Activated CD4-positive, alpha-beta T cell treated with anti-CD3 and anti-CD28 coated beads, Interleukin-2, amount 50 U/mL, for 1 hour (primary cell): ENCODE data around the gene FMN2.

ENCODE experiments used
- DNase-seq: peaks from one replicate; pipeline ENCODE4 v3.0.0-alpha.2; 2020

Gene FMN2

GRCh38 chr1:240457203-240457602 is 365.5 kb downstream of the FMN2 start:
- no peak for DNase-seq

DNA sequence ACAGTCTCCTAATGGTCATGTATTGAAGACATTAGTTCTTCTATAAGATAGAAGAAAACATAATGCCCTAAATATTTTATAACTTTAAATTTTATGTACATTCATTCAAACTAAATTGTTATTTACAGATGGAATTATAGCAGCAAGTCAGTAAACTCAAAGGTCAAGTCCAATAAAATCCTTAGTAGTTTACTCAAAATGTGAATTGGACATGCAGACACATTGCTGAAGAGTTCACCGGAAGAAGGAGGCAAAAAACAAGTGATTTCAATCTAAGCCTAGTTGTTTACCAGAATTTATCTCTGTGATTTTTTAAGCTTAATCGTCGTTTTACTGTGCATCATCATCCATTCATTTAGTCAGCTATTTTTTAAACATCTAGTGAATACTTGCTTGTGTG is 370.6 kb downstream of the FMN2 start:
- no peak for DNase-seq

DNA sequence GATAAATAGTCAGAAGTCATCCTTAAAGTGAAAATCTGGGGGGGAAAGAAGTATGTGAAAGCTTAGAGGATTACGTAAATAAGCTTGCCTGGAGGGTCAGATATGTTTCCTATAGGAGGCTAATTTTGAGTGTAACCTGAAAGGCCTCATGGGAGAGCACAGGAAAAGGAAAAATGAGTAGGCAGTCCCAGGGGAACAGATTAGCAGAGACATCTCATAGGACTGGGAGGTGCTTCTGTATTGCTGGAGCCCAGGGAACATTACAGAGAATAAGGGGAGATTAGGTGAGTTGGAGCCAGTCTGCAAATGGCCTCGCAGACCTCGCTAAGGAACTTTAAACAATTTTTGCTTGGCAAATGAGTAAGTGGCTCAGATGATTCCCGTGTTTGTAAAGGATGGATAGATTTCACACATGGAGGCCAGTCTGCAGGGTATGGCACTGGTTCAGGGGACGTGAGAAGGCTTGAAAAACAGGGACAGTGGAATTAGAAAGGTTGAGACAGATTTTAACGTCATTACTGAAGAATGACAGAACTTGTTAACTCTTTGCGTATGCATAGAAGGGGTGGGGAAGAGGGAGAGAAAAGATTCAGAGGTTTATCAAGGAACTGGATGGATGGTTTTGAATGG is 371.2 kb downstream of the FMN2 start:
- no peak for DNase-seq

- no peak for DNase-seq
Measured at GRCh38 chr1:240464099-240464498, 372.4 kb downstream of the FMN2 start.

- DNase-seq: no peak
Measured at GRCh38 chr1:240465531-240465940, 373.9 kb downstream of the FMN2 start.

DNA sequence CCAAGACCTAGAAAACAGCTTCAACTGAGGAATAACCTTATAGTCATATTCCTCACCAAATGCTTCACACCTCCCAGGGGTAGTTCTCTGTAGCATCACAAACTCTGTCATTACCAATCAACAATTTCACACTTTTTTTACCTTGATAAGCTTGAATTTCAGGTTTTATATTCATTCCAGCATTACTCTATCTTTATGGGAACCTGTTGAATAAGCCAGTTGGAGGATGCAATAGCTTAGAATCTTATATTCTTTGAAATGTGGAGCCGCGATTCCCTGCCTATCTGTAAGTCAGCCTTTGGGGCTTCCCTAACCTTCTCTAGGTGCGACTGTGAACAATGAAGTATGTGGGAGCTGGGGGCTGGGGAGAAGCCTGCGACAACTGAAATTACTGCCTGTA is 374.8 kb downstream of the FMN2 start:
- no peak for DNase-seq

DNA sequence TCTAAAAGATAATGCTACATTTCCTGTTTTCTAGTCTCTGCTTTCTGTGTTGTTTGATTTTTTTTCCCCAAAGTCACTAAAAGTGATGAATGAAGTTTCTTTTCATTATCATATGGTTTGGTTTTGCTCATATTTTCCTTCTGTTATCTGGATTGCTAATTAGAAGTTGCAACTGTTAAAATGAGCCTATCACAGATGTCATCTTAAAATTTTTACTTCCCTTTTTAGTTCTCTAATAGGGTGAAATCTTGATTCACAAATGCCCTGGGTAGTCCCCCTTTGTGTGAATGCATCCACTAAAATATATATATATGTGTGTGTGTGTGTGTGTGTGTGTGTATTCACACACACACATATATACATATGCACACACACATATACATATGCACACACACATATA is 376.2 kb downstream of the FMN2 start:
- DNase-seq: no peak

GRCh38 chr1:240468656-240469055 is 377.0 kb downstream of the FMN2 start:
- no peak for DNase-seq

- DNase-seq: no peak
Measured at GRCh38 chr1:240474133-240474614, 382.5 kb downstream of the FMN2 start.

DNA sequence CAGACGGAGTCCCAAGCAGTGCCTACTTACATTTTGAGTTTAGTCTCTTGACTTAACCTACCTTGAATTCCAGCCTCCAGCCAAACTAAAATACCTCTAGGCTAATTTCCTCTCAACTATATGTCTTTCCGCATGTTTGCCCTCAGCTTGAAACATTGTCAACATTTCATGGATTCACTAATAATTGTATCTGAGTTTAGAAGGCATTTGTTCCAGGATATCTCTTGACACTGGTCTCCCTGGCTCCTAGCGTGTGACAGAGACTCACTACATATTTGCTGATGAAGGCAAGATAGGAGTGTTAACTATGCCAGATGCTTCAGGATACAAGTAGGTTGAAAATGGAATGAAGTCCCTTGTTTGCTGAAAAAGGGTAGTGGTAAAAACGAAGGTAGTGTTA is 384.1 kb downstream of the FMN2 start:
- DNase-seq: no peak

DNA sequence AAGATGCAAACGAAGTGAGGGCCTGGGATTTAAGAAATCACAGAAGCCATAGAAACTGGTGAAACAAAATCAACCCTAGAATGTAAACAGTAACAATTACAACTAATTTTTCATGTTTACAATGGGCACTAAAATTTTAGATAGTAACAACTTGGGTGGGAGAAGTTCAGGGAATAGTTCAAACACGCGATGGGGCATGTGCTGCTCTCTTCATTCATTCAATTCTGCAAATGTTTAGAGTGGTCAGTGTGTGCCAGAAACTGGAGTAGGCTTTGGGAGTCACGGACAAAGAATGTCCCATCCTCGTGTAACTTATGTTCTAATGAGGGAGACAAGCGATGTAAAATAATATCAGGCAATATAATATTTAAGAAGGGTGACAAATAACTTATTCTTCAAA is 386.9 kb downstream of the FMN2 start:
- DNase-seq: no peak

- no peak for DNase-seq
Measured at GRCh38 chr1:240484804-240485443, 393.2 kb downstream of the FMN2 start.

GRCh38 chr1:240486611-240487010 is 394.9 kb downstream of the FMN2 start:
- no peak for DNase-seq

- no peak for DNase-seq
Measured at GRCh38 chr1:240487493-240487892, 395.8 kb downstream of the FMN2 start.

GRCh38 chr1:240491156-240491555 is 399.5 kb downstream of the FMN2 start:
- no peak for DNase-seq

- DNase-seq: no peak
Measured at GRCh38 chr1:240491796-240492195, 400.1 kb downstream of the FMN2 start.

DNA sequence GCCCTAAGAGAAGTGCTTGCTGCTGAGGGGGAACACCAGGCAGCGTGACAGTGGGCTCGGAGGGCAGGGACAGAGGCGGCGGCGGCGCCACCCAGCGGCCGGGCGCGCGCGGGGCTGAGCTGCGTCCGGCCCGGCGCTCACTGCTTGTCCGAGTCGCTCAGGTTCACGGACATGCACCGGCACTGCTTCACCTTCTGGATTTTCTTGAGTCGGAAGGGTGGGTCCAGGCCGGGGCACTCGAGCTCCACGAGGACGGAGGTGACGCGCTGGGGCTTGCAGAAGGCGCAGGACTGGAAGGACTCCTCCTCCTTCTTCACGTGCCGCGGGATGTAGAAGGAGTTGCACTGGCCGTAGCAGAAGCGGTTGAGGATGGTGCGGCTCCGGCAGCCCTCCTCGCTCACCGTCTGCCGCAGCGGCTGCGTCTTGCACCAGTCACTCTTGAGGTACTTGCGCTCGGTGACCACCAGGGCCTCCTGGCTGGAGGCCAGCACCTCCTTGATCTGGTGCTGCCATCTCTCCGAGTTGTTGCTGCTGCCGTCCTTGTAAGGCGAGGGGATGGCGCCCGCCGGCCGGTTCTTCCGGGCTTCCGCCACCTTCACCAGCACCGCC is 401.3 kb downstream of the FMN2 start:
- DNase-seq: peak; percentile 1

DNA sequence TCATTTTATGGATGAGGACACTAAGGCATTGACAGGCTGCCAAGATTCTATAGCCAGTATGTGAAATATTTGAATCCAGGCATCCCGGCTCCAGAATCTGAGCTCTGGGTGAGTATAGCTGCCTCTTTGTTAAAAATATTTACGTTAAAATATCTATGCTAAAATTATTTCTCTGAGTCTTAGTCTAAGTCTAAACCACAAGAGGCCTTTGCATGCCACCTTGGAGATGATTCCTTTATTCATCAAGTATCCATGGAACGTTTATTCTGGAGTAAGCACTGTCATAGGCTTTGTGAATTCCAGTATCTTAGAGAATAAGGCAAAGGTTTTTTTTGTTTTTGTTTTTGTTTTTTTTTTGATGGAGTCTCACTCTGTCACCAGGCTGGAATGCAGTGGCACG is 403.9 kb downstream of the FMN2 start:
- DNase-seq: no peak

DNA sequence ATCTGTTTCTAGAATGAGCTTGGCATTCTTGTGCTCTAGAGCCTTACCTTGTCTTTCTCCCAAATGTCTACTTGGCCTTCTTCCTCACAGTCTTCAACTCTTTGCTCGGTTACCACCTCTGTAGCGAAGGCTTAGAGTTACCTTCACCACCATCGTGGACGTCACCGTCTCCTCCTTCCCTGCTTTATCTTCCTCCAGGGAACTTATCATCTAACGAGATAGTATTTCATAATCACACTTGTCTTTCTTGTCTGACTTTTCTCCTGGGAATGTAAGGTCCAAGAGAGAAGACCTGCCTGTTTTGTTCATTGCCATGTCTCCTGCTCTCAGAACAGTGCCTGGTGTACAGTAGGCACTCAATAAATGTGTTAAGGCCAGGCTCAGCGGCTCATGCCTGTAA is 404.7 kb downstream of the FMN2 start:
- DNase-seq: no peak

- no peak for DNase-seq
Measured at GRCh38 chr1:240496941-240497340, 405.3 kb downstream of the FMN2 start.

DNA sequence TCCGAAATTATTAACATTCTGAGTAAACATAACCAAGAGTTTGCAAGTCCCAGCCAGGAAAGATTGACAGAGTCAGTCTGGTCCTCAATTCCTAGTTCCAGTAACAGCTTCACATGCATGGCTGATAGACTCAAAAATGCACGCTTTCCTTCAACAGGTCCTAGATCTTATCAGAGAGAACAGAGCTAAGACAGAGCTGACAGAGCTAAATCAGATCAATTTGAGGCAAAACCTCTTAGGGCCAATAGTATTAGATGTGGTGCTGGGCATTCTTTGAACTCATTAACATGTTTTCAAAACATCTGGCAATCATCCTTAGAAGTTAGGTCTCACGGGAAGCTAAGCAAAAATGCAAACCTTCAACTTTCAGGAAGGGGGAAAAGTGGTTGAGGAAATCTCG is 406.2 kb downstream of the FMN2 start:
- no peak for DNase-seq

GRCh38 chr1:240498335-240498734 is 406.7 kb downstream of the FMN2 start:
- DNase-seq: no peak

GRCh38 chr1:240499012-240499411 is 407.3 kb downstream of the FMN2 start:
- DNase-seq: no peak

GRCh38 chr1:240500647-240501046 is 409.0 kb downstream of the FMN2 start:
- no peak for DNase-seq

DNA sequence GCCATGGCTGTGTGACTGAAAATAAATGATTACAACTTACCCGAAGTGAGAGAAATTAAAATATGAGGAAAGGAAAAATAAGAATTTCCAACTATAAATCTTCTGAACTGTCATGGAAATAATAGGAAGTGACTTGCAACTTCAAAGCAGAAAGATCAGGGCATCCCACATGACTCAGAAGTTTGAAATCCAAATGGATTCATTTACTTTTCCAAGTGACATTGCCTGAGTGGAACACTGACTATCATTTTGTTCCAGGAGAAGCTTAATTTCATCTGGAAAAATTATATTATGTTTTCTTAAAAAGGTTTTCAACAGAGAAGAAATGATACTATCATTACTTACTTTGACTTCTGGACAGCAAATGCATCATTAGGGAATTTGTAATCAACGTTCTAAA is 409.4 kb downstream of the FMN2 start:
- DNase-seq: no peak
